GM15510 (cell line): ENCODE measurements around the gene LCP2.

Source experiments
- POLR2A ChIP-seq: IDR thresholded peaks from 3 replicates; pipeline ENCODE4 v1.6.1; 2011; ENCODE audit warnings: borderline replicate concordance; ENCODE audit not compliant: insufficient read length; ENCODE audit errors: extremely low read depth

The LCP2 gene

DNA sequence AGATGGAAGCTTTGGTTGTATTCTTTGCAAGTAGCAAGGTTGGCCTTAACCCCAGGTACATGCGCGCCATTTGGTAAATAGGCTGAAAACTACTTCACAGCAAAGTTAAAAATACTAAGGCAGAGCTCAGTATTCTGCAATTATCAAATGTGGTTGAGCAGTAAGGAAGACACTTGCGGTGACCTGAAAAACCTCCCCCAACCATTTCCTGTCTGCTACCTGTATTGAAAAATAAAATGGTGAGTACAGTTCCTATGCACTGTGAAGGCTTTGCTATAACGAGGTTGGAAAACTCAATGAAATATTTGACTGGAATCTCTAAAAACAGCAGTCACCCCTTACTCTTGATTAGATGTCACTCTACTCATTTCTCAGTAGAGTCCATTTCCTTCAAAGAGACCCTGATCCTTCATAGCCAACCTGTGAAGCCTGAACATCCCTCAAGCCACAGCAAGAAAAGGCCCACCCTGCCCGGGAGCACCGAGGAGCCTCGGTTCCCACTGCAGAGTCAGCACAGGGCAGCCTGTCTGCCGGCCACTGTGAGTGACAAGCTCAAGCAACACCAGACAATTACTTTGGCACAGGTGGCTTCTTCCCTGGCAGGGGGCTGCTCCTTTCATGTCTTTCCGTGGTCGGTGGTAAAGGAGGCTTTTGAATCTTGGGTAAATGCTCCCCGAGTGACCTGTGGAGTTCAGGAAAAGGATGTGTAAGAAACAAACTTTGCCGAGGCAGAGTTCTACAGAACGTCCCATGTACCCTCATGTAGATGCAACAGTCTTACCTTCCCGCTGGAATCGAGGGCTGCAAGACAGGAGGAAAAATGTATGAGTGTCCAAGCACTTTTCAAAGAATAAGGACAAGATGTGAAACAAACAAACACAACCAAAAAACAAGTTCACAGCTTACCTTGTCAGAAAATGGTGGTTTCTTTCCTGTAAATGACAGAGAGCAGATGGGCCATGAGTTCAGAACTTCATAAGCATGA, 35.2 kb downstream of the LCP2 start:
- TF ChIP-seq POLR2A: no peak

DNA sequence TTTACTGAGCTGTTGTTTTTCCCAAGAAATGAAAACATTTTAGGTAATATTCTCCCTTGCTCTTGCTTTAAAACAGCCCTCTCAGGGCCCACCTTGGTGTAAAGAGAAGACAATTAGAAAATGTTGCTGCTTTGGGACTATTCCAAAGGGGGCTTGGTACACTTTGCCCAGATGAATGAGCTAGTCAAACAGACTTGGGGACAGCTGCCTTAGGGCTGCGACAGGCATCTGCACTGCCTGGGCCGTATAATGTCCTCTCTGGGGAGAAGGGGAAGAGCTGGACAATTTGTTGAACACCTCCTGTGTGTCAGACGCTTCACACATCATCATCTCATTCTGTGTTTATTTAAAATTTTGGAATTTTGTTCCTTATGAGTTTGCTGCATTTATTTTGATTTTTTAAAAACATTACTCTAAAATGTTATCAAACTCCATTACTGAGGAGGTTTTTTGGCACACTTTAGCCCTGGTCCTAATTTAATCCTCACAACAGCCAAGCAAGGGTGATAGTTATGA, 36.0 kb downstream of the LCP2 start:
- no peak for TF ChIP-seq POLR2A

DNA sequence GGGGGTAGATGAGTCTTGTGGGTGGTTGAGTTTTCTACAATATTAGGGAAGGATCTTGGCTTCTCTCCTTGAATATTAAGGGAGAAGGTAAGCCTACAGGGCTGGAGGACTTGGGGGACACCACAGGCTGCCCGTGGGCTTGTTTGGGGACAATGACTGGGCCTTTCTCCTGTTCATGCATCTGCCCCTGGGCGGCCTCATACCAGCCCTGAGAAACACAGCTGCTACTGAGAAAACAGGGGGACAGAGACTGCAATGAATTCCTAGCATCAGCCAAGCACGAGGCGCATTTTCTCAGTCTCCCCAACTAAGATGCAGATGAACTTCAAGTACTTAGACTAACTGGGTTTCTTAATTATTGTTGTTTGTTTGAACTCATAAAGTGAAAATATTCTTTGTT, 40.2 kb downstream of the LCP2 start:
- no peak for TF ChIP-seq POLR2A

DNA sequence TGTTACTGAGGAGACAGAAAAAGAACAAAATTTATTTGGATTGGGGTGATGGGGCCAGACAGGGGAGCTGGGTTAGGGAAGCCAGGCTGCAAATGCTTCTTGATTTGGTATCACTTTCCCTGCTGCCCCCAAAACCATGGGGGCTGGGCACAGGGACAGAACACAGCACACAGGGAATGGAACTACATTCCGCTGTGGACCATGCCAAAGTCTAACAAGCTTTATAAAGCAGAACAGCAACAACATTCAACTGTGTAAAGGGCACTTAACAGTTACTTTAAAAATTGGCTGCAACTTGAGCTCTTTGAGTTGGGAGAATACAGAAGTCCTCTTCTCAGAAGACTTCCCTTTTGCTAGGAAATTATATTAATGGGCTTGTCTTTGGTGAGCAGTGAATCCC, 41.0 kb downstream of the LCP2 start:
- no peak for TF ChIP-seq POLR2A

DNA sequence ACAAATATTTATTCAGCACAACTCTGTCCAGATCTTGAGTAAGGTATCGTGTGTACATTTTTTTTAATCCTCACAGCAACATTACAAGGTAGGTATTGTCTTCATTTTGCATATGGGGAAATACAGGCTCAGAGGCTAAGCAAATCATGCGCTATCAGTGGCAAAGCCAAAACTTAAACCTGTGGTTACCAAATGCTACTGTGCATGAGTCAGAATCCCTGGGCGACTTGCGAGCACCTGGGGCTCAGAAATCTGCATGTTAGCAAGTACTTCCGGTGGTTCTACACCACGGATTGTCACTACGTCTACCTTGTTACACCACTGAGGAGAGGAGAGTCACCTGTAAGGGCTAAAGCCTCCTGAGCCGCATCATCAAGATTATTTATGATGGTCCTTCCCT, 43.5 kb downstream of the LCP2 start:
- TF ChIP-seq POLR2A: no peak

DNA sequence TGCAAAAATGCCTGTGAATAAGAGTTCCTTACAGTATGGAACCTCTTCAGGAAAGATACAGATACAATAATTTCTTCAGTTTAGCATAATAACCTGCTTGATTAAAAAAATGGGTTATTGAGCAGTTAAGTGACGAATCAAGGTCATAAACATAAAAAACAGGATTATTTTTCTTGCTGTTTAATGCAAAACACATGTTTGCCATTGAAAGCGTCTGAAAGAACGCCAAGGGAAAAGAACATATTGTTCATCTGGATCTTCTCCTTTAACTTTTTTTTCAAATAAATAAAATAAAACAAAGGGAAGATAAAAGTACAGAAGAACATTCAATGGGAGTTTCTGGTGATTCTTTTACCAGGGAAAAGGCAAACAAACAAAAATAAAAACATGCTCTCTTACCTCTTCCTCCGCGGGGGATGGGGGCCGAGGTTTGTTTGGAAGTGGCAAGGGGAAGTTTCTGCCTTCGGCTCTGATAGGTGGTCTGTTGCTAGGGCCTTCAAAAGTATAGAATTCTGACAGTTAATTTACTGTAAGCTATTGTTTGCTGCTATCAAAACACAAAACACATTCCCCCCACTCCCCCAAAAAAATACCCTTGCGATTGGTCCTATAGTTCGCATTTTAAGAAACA, 44.7 kb downstream of the LCP2 start:
- TF ChIP-seq POLR2A: no peak

DNA sequence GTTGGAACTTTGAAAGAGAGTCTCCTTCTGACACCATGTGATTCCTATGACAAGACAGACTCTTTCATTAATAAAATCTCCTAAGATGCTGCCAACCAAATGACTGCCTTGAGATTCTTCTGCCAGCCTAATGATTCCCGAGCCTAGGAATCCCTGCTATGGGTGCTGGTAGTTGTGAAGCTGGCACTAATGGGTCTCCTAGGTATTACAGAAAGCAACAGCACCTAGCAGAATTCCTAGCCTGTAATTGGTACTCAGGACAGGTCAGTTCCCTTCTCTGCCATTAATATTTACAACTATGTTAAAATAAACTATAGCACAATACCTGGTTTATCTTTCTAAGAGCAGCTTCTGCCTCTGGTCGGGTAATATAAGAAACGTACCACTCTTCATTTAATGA, 45.5 kb downstream of the LCP2 start:
- no peak for TF ChIP-seq POLR2A

DNA sequence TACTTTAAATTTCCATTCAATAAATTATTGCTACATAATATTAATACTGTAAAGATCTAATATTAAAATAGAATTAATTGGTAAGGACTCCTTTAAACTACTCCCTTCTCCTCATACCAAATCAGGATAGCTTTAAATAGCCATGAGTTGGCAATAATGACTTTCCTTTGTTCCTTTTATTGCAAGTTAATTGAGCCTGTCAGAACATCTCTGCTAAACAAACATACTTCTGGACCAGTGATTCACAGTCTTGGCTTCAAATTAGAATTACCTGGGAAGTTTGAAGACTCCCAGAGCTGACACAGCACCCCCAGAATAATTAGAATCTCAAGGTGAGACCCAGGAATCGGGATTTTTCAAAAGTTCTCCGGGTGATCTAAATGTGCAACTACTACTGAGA, 46.1 kb downstream of the LCP2 start:
- no peak for TF ChIP-seq POLR2A

DNA sequence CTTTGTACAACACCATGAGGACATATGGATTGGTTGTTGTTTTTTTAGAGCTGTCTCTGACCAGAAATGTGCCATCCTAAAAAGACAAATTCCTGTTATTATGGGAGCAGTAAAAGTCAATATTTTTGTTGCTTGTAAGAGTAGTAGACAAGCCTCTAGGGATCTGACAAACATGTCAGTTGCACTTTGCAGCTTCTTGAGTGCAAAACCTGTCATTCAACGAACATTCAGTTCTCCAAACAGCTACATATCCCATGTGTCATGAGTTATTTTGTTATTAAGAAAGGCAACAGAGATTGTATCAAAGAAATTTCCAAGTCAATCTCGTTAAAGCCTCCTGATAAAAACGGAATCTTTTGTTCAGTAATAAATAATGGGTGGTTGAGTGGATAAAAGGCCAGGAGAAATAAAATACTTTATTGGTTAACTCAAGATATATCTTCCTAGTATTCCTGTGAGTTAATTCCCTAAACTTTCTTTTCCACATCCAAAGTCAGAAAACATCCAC, 46.7 kb downstream of the LCP2 start:
- TF ChIP-seq POLR2A: no peak

DNA sequence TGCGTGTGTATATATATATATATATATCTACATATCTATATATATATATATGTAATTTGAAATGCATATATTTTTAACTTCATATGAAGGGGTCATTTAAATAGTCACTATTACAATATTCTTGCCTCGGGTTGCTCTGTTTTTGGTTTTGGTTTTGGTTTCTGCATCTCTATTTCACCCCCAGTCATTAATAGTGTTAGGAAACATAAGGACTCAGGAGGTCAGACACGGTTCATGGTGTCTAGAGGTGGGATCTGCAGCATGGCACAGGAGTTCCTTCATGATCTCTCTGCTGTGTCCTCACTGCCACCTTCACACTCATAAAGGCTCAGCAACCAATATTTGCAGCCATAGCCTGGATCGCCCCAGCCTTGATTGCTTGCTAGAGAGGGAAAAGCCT, 48.2 kb downstream of the LCP2 start:
- no peak for TF ChIP-seq POLR2A

DNA sequence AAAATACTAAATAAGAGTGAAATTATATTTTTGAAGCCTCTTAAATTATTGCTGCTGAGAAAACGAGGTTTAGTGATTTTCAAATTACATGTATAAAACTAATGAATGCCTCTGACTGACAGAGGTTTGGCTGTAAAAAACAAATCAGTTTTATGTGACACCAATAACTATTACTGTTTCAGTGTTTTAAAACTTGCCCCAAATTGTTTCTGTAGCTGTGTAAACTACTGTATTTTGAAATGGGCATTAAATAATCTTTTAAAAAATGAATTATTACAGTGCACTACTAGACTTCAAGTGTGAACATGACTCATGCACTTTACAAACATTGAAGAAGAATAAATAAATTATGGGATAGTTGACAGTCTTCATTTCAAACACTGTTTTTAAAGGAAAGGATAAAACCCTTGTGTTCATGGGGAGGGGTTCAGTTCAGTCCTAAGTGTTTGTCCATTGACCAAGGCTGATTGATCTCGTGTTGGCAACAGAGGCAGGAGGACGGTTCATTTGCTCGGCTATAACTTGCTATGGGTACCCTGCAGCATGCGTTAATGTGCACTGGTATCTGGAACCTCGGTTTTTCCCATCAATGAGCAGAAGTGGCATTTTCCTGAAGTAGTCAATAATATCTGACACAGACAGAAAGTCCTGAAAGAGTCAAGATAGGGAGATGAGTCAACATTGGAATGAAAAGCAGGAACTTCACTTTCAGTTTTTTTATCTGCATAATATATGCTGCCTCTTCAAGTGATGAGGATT, 49.2 kb downstream of the LCP2 start:
- no peak for TF ChIP-seq POLR2A

DNA sequence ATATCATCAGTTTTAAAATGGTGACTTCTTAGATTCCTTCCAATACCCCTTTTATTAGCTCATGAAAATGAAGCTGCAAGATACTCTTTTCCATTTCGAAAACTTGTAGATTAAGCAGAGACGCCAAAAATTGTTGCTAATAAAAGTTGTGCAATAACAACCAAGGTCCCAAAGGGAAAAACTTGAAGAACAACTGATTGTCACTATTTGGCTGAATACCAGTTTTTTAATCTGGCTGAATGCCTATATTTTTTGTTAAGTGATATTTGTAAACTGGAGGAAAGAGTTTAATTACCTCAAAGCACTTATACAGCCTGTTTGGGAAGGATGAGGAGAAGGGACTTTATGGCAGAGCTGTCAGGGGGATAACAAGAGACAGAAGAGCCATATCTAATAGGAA, 50.2 kb downstream of the LCP2 start:
- TF ChIP-seq POLR2A: no peak

DNA sequence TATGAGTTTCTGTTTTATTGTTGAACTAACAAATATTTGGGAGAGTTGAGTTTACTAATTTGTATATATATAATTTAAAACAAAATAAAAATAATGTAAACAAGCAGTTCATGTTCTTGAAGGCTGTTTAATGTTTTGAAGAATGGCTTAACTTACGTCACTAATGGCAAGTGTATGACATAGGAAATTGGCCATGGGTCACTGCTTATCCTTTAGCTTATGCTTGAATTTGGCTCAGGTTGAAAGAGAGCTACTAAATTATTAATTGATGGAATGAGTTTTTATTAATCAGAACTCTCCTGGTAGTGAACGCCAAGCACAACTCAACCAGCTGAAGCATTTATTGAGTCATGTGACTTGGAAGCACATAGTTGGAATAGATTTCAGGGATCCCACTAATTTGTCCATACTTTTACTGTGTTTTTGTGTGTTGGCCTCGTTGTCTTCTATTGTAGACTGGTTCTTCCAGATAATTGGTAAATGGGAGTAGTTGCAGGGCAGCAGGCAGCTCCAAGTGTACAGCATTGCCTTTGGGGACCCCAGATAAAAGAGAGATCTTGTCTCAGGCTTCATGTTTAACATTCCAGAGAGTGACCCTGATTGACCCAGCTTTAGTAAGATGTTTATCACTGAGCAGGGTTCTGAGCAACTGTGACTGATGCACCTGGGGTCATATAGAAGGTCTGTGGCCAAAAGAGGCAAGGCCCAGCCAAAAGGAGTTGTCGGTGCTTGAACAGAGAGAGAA, 51.3 kb downstream of the LCP2 start:
- TF ChIP-seq POLR2A: no peak
